Esophagus squamous epithelium (tissue), 5 donors: ENCODE results near the gene EXOC1. TPM values are rescaled to one million over a fixed set of nuclear protein-coding genes. Genes with fewer than 3 reads are reported as not detected.

Experiments used
- DNase-seq: peaks from one replicate; lab custom pipeline; 2025; lab: John Stamatoyannopoulos, UW
- H3K27ac ChIP-seq, 4 donors: fragments of 200-600 bp; sonication (generic); one replicate each; pipeline ENCODE4 v1.5.1; 2016 to 2019; ENCODE audit warnings: mild to moderate bottlenecking in 1 of 4
- H3K27me3 ChIP-seq, 4 donors: fragments of 200-600 bp; sonication (generic); 1 replicate in 3 of 4; 2 replicates in 1 of 4; pipeline versions ENCODE4 v1.5.1 to v1.6.0; 2017 to 2021; ENCODE audit warnings: antibody characterized with exemption in 1 of 4
- H3K36me3 ChIP-seq, 3 donors: fragments of 200-600 bp; sonication (generic); one replicate each; pipeline ENCODE4 v1.5.1; 2016 to 2019
- H3K4me1 ChIP-seq, 3 donors: fragments of 200-600 bp; sonication (generic); one replicate each; pipeline ENCODE4 v1.5.1; 2017 to 2019
- H3K4me3 ChIP-seq, 4 donors: fragments of 200-600 bp; sonication (generic); 1 replicate in 3 of 4; 2 replicates in 1 of 4; pipeline ENCODE4 v1.5.1; 2016 to 2019; ENCODE audit warnings: mild to moderate bottlenecking in 2 of 4, moderate library complexity in 1 of 4
- H3K9me3 ChIP-seq, 3 donors: fragments of 200-600 bp; sonication (generic); one replicate each; pipeline ENCODE4 v1.5.1; 2016 to 2019
- CTCF ChIP-seq, 6 experiments: fragments of 450-650 bp in 4 of 6; fragments of 200-600 bp in 2 of 6; sonication (generic) in 2 of 6; IDR thresholded peaks; one replicate each; pipeline ENCODE4 v1.5.1; 2016 to 2019; ENCODE audit warnings: antibody characterized with exemption in 6 of 6, mild to moderate bottlenecking in 4 of 6, moderate library complexity in 4 of 6
- POLR2A ChIP-seq, 4 donors: fragments of 450-650 bp; IDR thresholded peaks; one replicate each; pipeline ENCODE4 v1.6.1; 2017; ENCODE audit warnings: antibody characterized with exemption in 4 of 4, mild to moderate bottlenecking in 4 of 4, moderate library complexity in 3 of 4
- WGBS, 2 donors: methylation state at CpG; one replicate each; pipeline ENCODE4 v1.1.5; 2018; 5-methylcytosine and 5-hydroxymethylcytosine counted together
- intact Hi-C: fragments of 100-400 bp; cut with DNase I; formaldehyde crosslinking; loops from one replicate; pipeline ENCODE4 v1.15.0; 2022
- total RNA-seq, 4 donors: library from RNA; depleted of rRNA; stranded (reverse); fragments of >200 nt; gene quantifications; one replicate each; pipeline ENCODE4 v1.1.0, GENCODE V29; 2016
- donor health status: DM: yes; HTN: yes; CAD: no.

Gene EXOC1
- total RNA-seq, 4 donors from 2014 or later, result 28.5 to 43.7 (median 41.7) TPM

DNA sequence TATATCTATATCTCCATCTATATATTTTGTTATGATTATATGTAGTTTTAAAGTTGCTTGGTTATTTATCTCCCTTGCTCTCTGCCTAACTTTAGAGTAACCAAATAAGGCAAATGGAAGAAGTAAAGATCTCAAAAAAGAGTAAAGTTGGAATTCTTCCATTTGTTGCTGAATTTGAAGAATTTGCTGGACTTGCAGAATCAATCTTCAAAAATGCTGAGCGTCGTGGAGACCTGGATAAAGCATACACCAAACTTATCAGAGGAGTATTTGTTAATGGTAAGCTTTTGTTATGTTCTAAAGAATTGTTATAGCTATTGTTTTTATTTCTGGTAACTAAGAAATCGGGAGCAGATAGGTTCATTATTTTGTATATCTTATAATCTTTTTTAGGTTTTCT is 43.2 kb downstream of the EXOC1 start:
- intact Hi-C loops, result no loop called here
- no peak for DNase-seq
- Histone ChIP-seq H3K4me3 (no peak overlapping the region), H3K27me3 (no peaks in the 10 kb centered on the region), H3K36me3 (peaks cover 0 to 93% (median 2%) of the 10 kb centered on the region in 3 donors), H3K9me3 (no peaks in the 10 kb centered on the region), H3K27ac (no peak overlapping the region), H3K4me1 (no peaks in the 10 kb centered on the region)
- WGBS, 2 donors, result 88 to 98% methylated on average over 3 of the region's 3 CpGs
- TF ChIP-seq CTCF (IDR thresholded peaks at IDR 0.05), result no peak
- TF ChIP-seq POLR2A (IDR thresholded peaks at IDR 0.05), result no peak

DNA sequence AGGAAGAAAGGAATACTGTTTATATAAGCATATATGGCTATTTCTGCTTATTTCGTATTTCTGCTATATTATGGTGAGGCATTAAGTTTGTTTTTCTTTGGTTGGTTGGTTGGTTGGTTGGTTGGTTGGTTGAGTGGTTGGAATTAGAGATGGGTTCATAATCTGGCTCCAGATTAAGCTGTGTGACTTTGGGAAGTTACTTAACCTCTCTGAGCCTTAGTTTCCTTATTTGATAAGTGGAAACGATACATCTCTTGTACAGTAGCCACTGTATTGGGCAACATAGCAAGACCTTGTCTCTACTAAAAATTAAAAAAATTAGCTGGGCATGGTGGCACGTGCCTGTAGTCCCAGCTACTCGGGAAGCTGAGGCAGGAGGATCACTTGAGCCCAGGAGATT is 49.2 kb downstream of the EXOC1 start:
- TF ChIP-seq POLR2A (IDR thresholded peaks at IDR 0.05), result no peak
- no peak for TF ChIP-seq CTCF (IDR thresholded peaks at IDR 0.05)
- H3K4me1 ChIP-seq, result no peaks in the 10 kb centered on the region
- DNase-seq, result no peak
- no peak overlapping the region for H3K27ac ChIP-seq
- H3K27me3 ChIP-seq, result no peaks in the 10 kb centered on the region
- 83 to 91% methylated on average over 3 to 4 of the region's 4 CpGs for WGBS, 2 donors
- intact Hi-C loops, result no loop called here
- no peaks in the 10 kb centered on the region for H3K9me3 ChIP-seq
- H3K4me3 ChIP-seq, result no peak overlapping the region
- H3K36me3 ChIP-seq, result peaks cover 4 to 78% (median 4%) of the 10 kb centered on the region in 3 donors

- Histone ChIP-seq H3K9me3 (no peaks in the 10 kb centered on the region), H3K4me1 (no peaks in the 10 kb centered on the region), H3K4me3 (no peak overlapping the region), H3K36me3 (peaks cover 4 to 69% (median 4%) of the 10 kb centered on the region in 3 donors), H3K27ac (no peak overlapping the region), H3K27me3 (no peaks in the 10 kb centered on the region)
- intact Hi-C loops, result no loop called here
- no peak for TF ChIP-seq POLR2A (IDR thresholded peaks at IDR 0.05)
- no peak for TF ChIP-seq CTCF (IDR thresholded peaks at IDR 0.05)
- DNase-seq, result no peak
Observed at GRCh38 chr4:55903577-55903976, 50.1 kb downstream of the EXOC1 start.

DNA sequence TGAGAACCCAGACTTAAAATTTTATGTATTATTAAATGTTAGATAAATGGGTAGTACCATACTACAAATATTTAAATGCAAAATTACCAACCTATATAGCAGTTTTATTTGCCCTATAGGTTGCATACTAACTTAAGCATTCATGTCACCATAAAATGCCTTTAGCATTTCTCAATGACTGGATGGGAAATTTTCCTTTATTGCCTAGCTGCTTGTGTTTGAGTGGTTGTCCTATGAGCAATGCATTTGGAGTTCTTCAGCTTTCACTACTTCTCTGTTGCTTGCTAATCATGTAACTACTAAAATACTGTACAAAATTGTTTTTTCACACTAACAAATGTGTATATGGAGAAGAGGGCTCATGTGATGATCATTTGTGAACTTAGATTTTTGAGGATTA is 51.1 kb downstream of the EXOC1 start:
- Histone ChIP-seq H3K27me3 (no peaks in the 10 kb centered on the region), H3K4me1 (no peaks in the 10 kb centered on the region), H3K36me3 (peaks cover 4 to 63% (median 4%) of the 10 kb centered on the region in 3 donors), H3K27ac (no peak overlapping the region), H3K4me3 (no peak overlapping the region), H3K9me3 (no peaks in the 10 kb centered on the region)
- no peak for DNase-seq
- TF ChIP-seq POLR2A (IDR thresholded peaks at IDR 0.05) (no peak), CTCF (IDR thresholded peaks at IDR 0.05) (no peak)
- intact Hi-C loops, result no loop called here

- H3K27me3 ChIP-seq, result no peaks in the 10 kb centered on the region
- WGBS, 2 donors, result 75 to 77% methylated on average over 6 of the region's 6 CpGs
- no peak for DNase-seq
- H3K36me3 ChIP-seq, result peaks cover 4 to 47% (median 4%) of the 10 kb centered on the region in 3 donors
- H3K27ac ChIP-seq, result no peak overlapping the region
- intact Hi-C loops, result no loop called here
- no peak overlapping the region for H3K4me3 ChIP-seq
- no peaks in the 10 kb centered on the region for H3K4me1 ChIP-seq
- H3K9me3 ChIP-seq, result no peaks in the 10 kb centered on the region
- no peak for TF ChIP-seq CTCF (IDR thresholded peaks at IDR 0.05)
Observed at GRCh38 chr4:55906323-55906722, 52.9 kb downstream of the EXOC1 start.
